ENCODE results near the gene PCSK4. TPM values are rescaled to one million over a fixed set of nuclear protein-coding genes. Genes with fewer than 3 reads are reported as not detected.

PCSK4 gene
- total and polyA plus RNA-seq, 2 of the 13 experiments (the other 11 are each of a cell fraction or from before 2014, with no cell fraction given), result 2.0 to 2.7 TPM

DNA sequence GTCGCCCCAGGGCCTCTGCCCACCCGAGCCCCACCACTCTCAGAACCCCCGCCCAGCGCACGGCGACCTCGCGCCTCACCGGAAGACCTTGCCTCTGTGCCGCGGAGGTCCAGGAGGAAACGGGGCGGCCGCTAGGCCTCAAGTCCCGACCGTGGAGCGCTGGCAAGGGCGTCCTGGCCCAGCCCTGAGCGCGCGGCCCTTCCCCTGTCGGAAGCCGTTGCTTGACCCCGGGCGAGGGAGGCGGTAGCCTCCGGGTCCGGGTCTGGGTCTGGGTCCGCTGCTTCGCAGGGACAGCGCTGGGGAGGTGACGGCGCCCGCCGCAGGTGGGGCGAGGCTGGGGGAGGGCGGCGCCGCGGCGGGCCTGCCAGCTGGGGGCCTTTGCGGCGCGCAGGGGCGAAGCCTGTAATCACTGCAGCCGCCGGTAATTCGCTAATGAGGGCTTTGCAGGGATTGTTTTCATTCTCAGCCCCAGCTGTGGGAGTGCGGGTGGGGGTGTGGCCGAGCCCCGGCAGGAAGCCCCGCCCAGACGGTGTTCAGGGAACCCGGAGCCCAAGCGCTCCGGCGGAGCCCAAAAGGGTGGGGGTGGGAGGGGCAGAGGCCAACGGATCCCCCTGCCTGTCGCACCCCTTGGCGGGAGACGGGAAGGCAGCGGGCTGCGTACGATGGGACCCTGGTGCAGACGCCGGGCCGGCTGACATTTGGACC is 19.7 kb downstream of the PCSK4 start (continued):
- TF ChIP-seq, protein P1, sequence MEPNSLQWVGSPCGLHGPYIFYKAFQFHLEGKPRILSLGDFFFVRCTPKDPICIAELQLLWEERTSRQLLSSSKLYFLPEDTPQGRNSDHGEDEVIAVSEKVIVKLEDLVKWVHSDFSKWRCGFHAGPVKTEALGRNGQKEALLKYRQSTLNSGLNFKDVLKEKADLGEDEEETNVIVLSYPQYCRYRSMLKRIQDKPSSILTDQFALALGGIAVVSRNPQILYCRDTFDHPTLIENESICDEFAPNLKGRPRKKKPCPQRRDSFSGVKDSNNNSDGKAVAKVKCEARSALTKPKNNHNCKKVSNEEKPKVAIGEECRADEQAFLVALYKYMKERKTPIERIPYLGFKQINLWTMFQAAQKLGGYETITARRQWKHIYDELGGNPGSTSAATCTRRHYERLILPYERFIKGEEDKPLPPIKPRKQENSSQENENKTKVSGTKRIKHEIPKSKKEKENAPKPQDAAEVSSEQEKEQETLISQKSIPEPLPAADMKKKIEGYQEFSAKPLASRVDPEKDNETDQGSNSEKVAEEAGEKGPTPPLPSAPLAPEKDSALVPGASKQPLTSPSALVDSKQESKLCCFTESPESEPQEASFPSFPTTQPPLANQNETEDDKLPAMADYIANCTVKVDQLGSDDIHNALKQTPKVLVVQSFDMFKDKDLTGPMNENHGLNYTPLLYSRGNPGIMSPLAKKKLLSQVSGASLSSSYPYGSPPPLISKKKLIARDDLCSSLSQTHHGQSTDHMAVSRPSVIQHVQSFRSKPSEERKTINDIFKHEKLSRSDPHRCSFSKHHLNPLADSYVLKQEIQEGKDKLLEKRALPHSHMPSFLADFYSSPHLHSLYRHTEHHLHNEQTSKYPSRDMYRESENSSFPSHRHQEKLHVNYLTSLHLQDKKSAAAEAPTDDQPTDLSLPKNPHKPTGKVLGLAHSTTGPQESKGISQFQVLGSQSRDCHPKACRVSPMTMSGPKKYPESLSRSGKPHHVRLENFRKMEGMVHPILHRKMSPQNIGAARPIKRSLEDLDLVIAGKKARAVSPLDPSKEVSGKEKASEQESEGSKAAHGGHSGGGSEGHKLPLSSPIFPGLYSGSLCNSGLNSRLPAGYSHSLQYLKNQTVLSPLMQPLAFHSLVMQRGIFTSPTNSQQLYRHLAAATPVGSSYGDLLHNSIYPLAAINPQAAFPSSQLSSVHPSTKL (CRISPR knock-in tag; IDR thresholded peaks at IDR 0.05), result no peak
- TF ChIP-seq SYNCRIP (IDR thresholded peaks at IDR 0.05; ENCODE audit: insufficient read depth, low read depth, low read length) (no peak), MAF1 (CRISPR knock-in tag; IDR thresholded peaks at IDR 0.05; ENCODE audit: borderline replicate concordance) (no peak), POLR2AphosphoS5 (IDR thresholded peaks at IDR 0.05; ENCODE audit: low read depth, low read length) (no peak), ZNF296 (CRISPR knock-in tag; conservative IDR thresholded peaks at IDR 0.05) (no peak), TBX2 (CRISPR knock-in tag; IDR thresholded peaks at IDR 0.05; ENCODE audit: borderline replicate concordance) (0 out of 2 replicates have a peak, but pooled peaks have one; percentile 17), MAFF (IDR thresholded peaks at IDR 0.05; ENCODE audit: low read depth, low read length) (no peak), RBM39 (IDR thresholded peaks at IDR 0.05; ENCODE audit: low read depth, low read length, poor library complexity, severe bottlenecking) (peak; percentile 57), ZNF335 (CRISPR knock-in tag; IDR thresholded peaks at IDR 0.05) (no peak), ZNF570 (CRISPR knock-in tag; IDR thresholded peaks at IDR 0.05; ENCODE audit: borderline replicate concordance) (no peak), ZNF563 (CRISPR knock-in tag; IDR thresholded peaks at IDR 0.05) (peak; percentile 13; the same call in 1 of the 2 replicates), CC2D1A (CRISPR knock-in tag; IDR thresholded peaks at IDR 0.05) (0 out of 2 replicates have a peak, but pooled peaks have one; percentile 18), ZFP37 (CRISPR knock-in tag; IDR thresholded peaks at IDR 0.05; ENCODE audit: borderline replicate concordance) (no peak), RBAK (CRISPR knock-in tag; IDR thresholded peaks at IDR 0.05) (no peak), ZNF816 (CRISPR knock-in tag; IDR thresholded peaks at IDR 0.05; ENCODE audit: borderline replicate concordance) (no peak), PHB2 (IDR thresholded peaks at IDR 0.05; ENCODE audit: partially characterized antibody) (no peak), KMT2A (CRISPR knock-in tag; IDR thresholded peaks at IDR 0.05) (no peak), DNMT1 (CRISPR knock-in tag; IDR thresholded peaks at IDR 0.05) (no peak), CHD2 (IDR thresholded peaks at IDR 0.05; ENCODE audit: low read depth, low read length) (no peak), KAT7 (CRISPR knock-in tag; IDR thresholded peaks at IDR 0.05; ENCODE audit: borderline replicate concordance) (no peak), GTF2F1 (IDR thresholded peaks at IDR 0.05; ENCODE audit: low read length) (no peak), ZNF136 (CRISPR knock-in tag; IDR thresholded peaks at IDR 0.05; ENCODE audit: low read depth) (no peak)
- TF ChIP-seq, protein P2, sequence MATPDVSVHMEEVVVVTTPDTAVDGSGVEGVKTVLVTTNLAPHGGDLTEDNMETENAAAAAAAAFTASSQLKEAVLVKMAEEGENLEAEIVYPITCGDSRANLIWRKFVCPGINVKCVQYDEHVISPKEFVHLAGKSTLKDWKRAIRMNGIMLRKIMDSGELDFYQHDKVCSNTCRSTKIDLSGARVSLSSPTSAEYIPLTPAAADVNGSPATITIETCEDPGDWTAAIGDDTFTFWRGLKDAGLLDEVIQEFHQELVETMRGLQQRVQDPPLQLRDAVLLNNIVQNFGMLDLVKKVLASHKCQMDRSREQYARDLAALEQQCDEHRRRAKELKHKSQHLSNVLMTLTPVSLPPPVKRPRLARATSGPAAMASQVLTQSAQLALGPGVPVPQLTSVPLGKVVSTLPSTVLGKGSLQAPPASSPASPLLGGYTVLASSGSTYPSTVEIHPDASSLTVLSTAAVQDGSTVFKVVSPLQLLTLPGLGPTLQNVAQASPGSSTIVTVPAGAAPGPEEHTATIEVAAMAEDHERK (CRISPR knock-in tag; IDR thresholded peaks at IDR 0.05; ENCODE audit: low read depth), result no peak
- TF ChIP-seq, protein P3, sequence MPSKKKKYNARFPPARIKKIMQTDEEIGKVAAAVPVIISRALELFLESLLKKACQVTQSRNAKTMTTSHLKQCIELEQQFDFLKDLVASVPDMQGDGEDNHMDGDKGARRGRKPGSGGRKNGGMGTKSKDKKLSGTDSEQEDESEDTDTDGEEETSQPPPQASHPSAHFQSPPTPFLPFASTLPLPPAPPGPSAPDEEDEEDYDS (CRISPR knock-in tag; IDR thresholded peaks at IDR 0.05), result no peak

All from HepG2 (cell line).